SIG-M5 treated with dmso at 0.1 percent for 504 hours (cell line): Measurements from ENCODE around the gene NKD1.

ENCODE experiments used
- DNase-seq: peaks from one replicate; lab custom pipeline; 2025; ENCODE audit not compliant: unreplicated experiment; lab: John Stamatoyannopoulos, UW

Gene NKD1

DNA sequence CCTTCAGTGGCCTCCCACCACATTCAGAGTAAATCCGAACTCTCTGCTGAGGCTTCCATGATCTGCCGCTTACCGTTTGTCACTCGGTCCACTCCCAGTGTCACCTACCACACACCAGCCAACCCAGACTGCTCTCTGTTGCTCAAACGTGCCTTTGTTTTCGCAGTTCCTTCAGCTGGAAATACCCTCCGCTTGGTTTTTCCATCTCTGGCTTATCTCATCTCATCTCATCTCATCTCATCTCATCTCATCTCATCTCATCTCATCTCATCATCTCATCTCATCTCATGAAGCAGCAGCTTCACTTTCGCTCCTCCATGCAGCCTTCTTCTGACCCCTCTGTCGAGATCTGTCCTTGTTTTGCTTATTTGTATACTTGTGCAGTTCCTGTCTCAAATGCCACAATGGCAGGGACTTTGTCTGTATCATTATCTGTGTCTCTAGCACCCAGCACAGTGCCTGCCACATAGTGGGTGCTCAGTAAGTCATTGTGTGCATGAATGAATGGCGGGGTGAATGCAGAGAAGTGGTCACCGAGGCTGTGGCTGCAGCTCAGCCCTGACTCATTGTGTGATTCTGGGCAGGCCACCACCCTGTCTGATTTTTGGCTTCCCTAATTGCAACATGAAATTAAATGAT is 136.7 kb downstream of the NKD1 start:
- peak; percentile 60 for DNase-seq

DNA sequence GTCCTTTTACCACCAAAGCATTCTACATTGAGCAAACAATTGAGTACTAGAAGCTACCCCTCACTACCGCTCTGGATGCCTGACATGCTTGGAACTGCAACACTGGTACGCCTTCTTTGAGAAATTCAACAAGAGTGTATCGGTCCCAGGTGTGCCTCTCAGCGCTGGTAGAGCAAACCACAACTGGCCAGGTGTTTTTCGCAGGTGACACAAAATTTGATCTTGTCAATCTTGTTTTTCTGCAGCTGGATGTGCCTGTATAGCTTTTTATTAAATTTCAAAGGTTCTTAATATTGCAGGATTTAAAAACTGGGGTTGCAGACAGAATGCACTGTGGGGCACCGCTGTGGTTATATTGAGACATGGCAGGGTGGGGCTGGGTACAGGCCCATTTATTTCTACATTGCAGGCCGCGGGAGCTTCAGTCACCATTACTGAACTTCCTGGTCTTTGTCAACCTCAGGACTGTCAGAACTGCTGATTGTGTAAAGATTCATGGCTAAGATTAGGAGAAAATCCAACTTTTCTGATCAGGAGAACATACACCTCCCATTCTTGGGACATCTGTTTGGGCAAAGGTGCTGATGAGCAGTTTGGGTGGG is 137.4 kb downstream of the NKD1 start:
- peak; percentile 80 for DNase-seq

DNA sequence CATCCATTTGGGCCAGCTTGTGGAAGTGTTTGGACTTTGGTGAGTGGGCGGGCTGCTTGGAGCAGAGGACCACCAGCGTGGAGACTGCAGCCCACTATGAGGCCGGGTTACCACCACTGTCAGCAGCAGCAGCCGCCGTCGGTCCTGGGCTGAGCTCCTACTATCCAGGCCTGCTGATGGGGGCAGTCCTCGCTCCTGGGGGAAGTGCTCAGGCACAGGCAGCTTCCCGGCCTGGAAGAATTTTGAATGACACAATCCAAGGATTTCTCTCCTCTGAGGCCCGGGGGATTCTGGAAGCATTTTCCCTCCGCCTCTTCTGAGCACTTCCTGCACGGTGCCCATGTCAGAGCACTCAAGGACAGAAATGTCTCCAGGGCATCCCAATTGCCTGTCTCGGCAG is 139.9 kb downstream of the NKD1 start:
- DNase-seq, result no peak

DNA sequence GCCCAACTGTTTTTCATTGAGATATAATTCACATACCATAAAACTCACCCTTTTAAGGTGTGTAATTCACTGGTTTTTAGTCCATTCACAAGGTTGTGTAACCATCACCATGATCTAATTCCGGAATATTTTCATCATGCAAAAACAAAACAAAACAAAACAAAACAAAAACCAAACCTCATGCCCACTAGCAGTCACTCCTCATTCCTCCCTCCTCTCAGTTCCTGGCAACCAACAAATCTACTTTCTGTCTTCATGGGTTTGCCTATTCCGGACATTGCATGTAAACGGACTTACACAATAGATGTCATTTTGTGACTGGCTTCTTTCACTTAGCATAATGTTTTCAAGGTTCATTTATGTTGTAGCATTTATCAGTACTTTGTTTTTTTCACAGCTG is 140.7 kb downstream of the NKD1 start:
- no peak for DNase-seq

DNA sequence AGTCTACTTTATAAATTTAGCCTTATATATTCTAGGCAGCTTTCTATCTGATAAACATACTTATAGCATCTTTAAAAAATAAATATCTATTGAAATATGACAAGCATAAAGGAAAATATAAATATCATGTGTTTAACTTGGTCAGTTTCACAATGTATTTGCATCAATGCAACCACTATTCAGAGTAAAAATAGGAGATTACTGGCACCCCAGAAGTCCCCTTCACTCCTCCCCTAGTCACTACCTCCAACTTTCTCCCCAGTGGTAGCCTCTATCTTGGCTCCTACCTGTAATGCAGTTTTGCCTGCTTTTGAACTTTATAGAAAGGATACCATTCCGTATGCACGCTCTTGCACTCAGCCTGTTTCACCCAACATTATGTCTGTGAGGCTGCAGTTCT is 142.0 kb downstream of the NKD1 start:
- no peak for DNase-seq

DNA sequence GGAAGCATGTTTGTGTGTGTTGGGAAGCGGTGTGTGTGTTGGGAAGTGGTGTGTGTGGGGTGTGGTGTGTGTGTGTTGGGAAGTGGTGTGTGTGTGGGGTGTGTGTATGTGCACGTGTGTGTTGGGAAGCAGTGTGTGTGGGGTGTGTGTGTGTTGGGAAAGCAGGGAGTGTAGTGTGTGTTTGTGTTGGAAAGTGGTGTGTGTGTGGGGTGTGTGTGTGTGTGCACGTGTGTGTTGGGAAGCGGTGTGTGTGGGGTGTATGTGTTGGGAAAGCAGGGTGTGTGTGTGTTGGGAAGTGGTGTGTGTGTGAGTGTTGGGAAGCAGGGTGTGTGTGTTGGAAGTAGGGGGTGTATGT is 144.4 kb downstream of the NKD1 start:
- DNase-seq, result no peak

DNA sequence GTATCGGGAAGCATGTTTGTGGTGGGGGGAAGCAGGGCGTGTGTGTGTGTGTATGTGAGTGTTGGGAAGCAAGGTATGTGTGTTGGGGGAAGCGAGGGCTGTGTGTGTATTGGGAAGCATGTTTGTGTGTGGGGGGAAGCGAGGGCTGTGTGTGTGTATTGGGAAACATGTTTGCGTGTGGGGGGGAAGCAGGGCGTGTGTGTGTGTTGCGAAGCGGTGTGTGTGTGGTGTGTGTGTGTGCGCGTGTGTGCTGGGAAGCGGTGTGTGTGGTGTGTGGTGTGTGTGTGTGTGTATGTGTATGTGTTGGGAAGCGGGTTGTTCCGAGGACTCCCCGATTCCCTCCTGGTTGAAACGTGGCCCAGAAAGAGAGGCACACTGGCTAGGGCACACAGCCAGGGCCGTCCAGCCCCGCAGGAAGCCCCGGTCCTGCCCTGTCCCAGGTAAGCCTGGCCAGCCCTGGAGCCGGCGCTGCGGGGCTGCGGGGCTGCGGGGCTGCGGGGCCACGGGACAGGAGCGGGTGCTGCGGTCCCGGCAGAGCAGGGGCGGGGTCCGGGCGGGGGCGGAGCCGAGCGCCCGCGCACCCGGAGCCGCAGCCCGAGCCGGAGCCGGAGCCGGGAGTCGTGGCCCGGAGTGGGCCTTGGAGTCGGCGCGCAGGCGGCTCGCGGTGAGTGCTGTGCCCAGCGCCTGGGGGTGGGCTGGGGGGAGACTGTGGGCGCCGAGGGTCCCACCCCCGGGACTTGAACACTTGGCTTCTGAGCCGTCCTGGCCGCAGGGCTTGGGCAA is 145.0 kb downstream of the NKD1 start, which contains the start of gene NOD2:
NOD2 (plus strand) TSS at position 608 of the 783 bp plus-strand sequence. CDS start 5,890 bp downstream, outside the sequence.
- no peak for DNase-seq

DNA sequence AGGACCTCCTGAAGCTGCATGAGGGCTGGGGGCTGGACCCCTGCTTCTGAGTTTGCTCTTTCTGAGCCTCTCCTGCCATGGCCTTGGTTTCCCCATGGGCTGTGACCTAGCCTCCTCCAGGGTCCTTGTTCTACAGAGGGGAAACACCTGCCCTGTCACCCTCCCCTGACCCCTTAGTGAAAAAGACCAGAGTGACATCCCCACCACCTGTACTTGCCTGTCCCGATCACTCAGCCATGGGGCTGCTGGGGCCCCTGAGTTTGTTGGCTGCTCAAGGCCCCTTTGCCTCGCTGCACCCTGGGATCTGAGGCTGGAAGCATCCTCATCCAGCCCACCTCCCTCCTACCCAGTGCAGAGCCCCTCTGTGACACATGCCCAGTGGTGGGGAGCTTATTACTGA is 146.0 kb downstream of the NKD1 start:
- no peak for DNase-seq

DNA sequence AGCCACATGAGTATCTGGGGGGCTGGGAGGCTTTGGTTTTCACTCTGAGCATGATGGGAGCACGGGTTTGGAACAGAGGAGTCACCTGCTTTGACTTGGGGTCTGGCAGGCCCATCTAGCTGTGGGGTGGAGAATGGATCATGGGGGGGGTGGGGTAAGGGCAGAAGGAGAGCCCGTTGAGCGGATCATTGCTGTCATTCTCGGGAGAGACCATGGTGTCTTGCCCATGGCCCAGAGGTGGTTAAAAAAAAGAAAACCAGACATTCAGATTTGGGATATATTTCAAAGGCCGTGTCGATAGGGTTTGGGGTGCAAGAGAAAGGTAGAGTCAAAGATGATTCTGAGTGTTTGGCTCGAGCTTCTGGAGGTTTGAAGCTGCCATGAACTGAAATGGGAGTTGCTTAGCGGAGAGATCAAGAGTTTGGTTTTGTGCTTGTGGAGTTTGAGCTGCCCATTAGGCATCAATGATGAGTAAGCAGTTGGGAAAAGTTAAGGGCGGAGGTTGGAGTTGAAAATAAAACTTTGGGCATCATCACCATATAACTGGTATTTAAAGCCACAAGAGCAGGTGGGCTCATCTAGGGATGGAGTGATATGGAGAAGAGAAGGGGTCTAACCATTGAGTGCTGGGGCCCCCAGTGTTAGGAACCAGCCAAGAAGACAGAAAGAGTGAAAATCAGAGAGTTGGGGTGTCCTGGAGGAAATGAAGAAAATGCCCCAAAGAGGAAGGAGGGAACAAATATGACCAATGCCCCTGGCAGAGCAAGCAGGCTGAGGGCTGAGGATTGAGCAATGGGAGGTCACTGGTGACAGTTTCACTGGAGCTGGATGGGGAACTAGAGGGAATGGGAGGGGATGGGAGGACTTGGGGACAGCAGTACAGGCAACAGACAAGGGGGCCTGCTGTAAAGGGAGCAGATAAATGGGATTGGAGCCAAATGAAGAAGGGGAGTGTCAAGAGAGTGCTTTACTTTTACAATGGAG is 147.1 kb downstream of the NKD1 start:
- DNase-seq, result peak; percentile 77

DNA sequence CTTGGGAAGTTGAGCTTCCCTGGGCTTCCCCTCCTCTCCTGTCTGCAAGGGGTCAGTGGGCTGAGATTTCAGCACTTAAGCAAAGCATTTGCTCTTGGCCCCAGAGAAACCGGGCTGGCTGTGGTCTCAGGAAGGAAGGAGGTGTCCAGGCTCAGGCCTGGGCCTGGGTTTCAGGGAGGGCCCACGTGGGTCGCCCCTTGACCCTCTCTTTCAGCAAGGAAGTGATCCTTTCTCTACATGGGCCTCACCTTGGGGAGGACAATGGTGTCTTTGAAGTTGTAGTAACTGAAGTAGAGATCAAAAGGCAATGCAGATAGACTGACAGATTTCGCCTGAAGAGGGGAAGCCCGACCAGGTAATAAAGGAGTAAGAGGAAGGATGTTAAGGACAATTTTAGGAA is 147.9 kb downstream of the NKD1 start:
- DNase-seq, result no peak

DNA sequence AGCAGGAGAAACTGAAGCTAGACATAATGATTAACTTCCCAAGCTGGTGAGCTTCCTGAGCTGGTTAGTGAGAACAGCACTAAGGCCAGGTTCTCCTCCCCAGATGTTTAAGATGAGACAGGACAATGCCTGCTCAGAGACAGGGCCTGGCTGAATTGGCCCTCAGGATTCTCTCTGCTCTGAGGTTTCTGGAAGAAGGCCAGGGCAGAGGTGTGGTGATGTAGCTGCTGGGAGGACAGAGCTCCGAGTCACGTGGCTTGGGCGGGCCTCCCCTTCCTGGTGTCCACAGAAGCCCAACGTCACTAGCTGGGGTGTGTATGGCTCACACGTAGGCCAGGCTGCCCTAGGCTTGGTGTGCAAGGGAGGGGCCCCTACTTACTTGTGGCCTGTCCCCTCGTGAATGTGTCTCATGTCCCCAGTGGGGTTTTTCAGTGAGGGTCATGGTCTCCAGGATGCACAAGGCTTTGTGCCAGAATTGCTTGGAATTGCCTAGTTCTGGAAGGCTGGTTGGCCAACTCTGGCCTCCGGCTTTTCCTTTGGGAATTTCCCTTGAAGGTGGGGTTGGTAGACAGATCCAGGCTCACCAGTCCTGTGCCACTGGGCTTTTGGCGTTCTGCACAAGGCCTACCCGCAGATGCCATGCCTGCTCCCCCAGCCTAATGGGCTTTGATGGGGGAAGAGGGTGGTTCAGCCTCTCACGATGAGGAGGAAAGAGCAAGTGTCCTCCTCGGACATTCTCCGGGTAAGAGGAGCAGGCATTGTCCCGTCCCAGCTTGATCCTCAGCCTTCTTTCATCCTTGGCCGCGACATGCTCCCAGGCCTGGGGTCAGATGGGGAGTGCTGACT is 148.6 kb downstream of the NKD1 start:
- DNase-seq, result no peak

DNA sequence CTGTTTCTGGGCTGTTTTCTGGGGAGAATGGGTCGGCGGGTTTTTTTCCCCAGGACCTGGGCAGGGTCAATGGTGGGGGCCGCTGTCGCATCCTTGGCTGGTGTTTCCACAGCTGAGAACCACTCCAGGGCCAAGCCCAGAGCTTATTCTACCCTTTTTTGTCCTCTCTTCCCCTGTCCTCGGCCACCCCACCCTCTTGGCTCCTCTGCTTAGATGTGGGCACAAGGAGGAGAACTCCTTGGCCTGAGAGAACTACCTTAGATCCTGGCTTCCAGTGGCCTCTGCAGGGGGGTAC is 149.2 kb downstream of the NKD1 start:
- DNase-seq, result no peak

DNA sequence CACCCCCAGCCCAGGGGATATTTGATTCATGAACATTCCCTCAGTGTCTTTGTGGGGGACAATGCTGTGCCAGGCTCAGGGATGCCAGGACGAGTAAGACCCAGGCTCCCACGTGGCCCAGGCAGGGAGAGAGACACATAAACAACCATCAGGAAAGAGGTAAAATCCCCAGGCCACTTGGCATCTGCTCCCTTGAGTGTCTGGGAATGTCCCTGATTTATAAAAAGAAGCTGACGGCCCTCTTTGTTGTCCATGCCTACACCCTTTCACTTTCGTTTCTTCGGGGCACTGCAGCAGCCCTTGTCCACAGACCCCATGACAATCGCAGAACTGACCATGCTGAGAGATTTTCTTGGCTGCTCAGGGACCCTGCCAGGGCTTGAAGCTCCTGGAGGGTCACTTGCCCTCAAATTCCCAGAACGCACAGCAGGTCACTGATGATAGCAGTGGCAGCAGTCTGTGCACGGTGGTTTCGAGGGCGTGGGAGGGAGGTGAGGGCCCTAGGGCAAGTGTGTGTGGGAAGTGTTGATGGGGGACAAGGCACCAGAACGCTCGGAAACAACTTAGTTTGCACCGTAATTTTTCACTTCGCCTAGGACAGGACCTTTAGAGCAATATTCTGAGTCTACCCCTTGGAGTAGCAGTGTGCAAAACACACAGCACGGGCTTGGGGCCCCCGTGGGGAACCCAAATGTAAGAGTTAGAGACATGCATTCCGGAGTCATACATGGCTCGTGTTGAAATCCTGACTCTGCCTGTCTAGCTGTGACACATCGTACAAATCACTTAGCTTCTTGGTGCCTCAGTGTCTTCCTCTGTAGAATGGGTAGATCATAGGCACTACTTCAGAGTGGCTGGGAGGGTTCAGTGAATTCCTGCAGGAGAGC is 149.9 kb downstream of the NKD1 start:
- no peak for DNase-seq
